Measurements from ENCODE around the gene DBNDD2. TPM values are rescaled to one million over a fixed set of nuclear protein-coding genes. Genes with fewer than 3 reads are reported as not detected.

Gene DBNDD2
- total RNA-seq, 1 experiment from 2014 or later, result 69.0 TPM

GRCh38 chr20:45420125-45420524 is 12.0 kb downstream of the DBNDD2 start:
- Histone ChIP-seq H3K36me3 (ENCODE audit: low read depth) (peaks cover 22% of the 10 kb centered on the region; the same call in 1 of the 2 replicates), H4K20me1 (ENCODE audit: insufficient read depth) (no peaks in the 10 kb centered on the region), H3K79me2 (ENCODE audit: low read depth) (peaks cover 25% of the 10 kb centered on the region), H3K27ac (no peak overlapping the region), H3K9me3 (ENCODE audit: insufficient read depth, low read depth) (no peaks in the 10 kb centered on the region), H3K4me1 (replicated peaks; ENCODE audit: insufficient read depth) (peaks cover 40% of the 10 kb centered on the region), H3K4me3 (no peak overlapping the region), H3K4me2 (no peak overlapping the region), H3F3A (ENCODE audit: insufficient read depth, low read depth) (peaks cover 24% of the 10 kb centered on the region), H3K27me3 (ENCODE audit: insufficient read depth, low read depth) (no peaks in the 10 kb centered on the region), H2AFZ (no peak overlapping the region), H3K9me2 (ENCODE audit: insufficient read depth) (no peaks in the 10 kb centered on the region)
- ChIA-PET POLR2A (ENCODE audit: unreplicated experiment) (interaction anchor here (0.6 to 0.9 kb wide), 3 partner anchors 13 to 787 kb away, joined by 3 to 7 read pairs (median 3); no protein-coding TSS in a partner anchor), CTCF (interaction anchor here (0.7 to 1.3 kb wide), 5 partner anchors 17 to 170 kb away, joined by 3 to 5 read pairs (median 3); no protein-coding TSS in a partner anchor)
- intact Hi-C loops (cut with micrococcal nuclease; ENCODE audit: unreplicated experiment), result no loop called here
- TF ChIP-seq CTCF (conservative IDR thresholded peaks at IDR 0.05) (no peak), EZH2 (IDR thresholded peaks at IDR 0.05; ENCODE audit: low read depth) (no peak)
- BruUV-seq (replicated peaks), result no TSS peak
- no peak for DNase-seq

- DNase-seq, result no peak
- Histone ChIP-seq H4K20me1 (ENCODE audit: insufficient read depth) (no peaks in the 10 kb centered on the region), H3K36me3 (ENCODE audit: low read depth) (peaks cover 22% of the 10 kb centered on the region; the same call in 1 of the 2 replicates), H3K9me3 (ENCODE audit: insufficient read depth, low read depth) (no peaks in the 10 kb centered on the region), H3K4me3 (no peak overlapping the region), H3K4me2 (no peak overlapping the region), H3F3A (ENCODE audit: insufficient read depth, low read depth) (peaks cover 15% of the 10 kb centered on the region), H3K9me2 (ENCODE audit: insufficient read depth) (no peaks in the 10 kb centered on the region), H3K27ac (no peak overlapping the region), H2AFZ (no peak overlapping the region), H3K79me2 (ENCODE audit: low read depth) (no peaks in the 10 kb centered on the region), H3K4me1 (replicated peaks; ENCODE audit: insufficient read depth) (peaks cover 14% of the 10 kb centered on the region), H3K27me3 (ENCODE audit: insufficient read depth, low read depth) (no peaks in the 10 kb centered on the region)
- ChIA-PET POLR2A (ENCODE audit: unreplicated experiment) (no interaction called here), CTCF (no interaction called here)
- intact Hi-C loops (cut with micrococcal nuclease; ENCODE audit: unreplicated experiment), result no loop called here
- no TSS peak for BruUV-seq (replicated peaks)
- no peak for TF ChIP-seq EZH2 (IDR thresholded peaks at IDR 0.05; ENCODE audit: low read depth)
- TF ChIP-seq CTCF (conservative IDR thresholded peaks at IDR 0.05), result no peak
These were observed 15.6 kb downstream of the DBNDD2 start for GRCh38 chr20:45423700-45424099.

GRCh38 chr20:45425561-45425960 is 17.5 kb downstream of the DBNDD2 start:
- ChIA-PET POLR2A (ENCODE audit: unreplicated experiment) (no interaction called here), CTCF (no interaction called here)
- Histone ChIP-seq H3K27me3 (ENCODE audit: insufficient read depth, low read depth) (no peaks in the 10 kb centered on the region), H3K9me3 (ENCODE audit: insufficient read depth, low read depth) (no peaks in the 10 kb centered on the region), H4K20me1 (ENCODE audit: insufficient read depth) (no peaks in the 10 kb centered on the region), H3K4me3 (no peak overlapping the region), H3F3A (ENCODE audit: insufficient read depth, low read depth) (peaks cover 9% of the 10 kb centered on the region), H3K79me2 (ENCODE audit: low read depth) (no peaks in the 10 kb centered on the region), H3K4me2 (no peak overlapping the region), H2AFZ (no peak overlapping the region), H3K36me3 (ENCODE audit: low read depth) (peaks cover 16% of the 10 kb centered on the region; the same call in 1 of the 2 replicates), H3K4me1 (replicated peaks; ENCODE audit: insufficient read depth) (no peaks in the 10 kb centered on the region), H3K9me2 (ENCODE audit: insufficient read depth) (no peaks in the 10 kb centered on the region), H3K27ac (no peak overlapping the region)
- no peak for TF ChIP-seq EZH2 (IDR thresholded peaks at IDR 0.05; ENCODE audit: low read depth)
- no peak for TF ChIP-seq CTCF (conservative IDR thresholded peaks at IDR 0.05)
- DNase-seq, result no peak
- BruUV-seq (replicated peaks), result no TSS peak
- intact Hi-C loops (cut with micrococcal nuclease; ENCODE audit: unreplicated experiment), result no loop called here
